ENCODE results near the gene CPLANE2. TPM values are rescaled to one million over a fixed set of nuclear protein-coding genes. Genes with fewer than 3 reads are reported as not detected.

The CPLANE2 gene
- total RNA-seq, 1 experiment from 2014 or later = 4.5 TPM

GRCh38 chr1:16205891-16206546 is 31.0 kb downstream of the CPLANE2 start:
- H3K27ac ChIP-seq = no peak overlapping the region
- peaks cover 3% of the 10 kb centered on the region; the same call in 1 of the 2 replicates for H3K79me2 ChIP-seq (ENCODE audit: low read depth)
- intact Hi-C loops (cut with micrococcal nuclease; ENCODE audit: unreplicated experiment) = loop anchor here (2.0 kb wide), 2 partner anchors 17 to 31 kb away; partner anchors contain the start of gene CPLANE2
- H2AFZ ChIP-seq = 0 out of 2 replicates have a peak overlapping the region, but pooled peaks have one; percentile 67
- ChIA-PET CTCF (no interaction called here), POLR2A (ENCODE audit: unreplicated experiment) (interaction anchor here (0.6 kb wide), 2 partner anchors 10 to 585 kb away, joined by 3 to 11 read pairs; no protein-coding TSS in a partner anchor)
- peak overlapping the region; percentile 83 for H3K4me2 ChIP-seq
- no peak for DNase-seq
- no TSS peak for BruUV-seq (replicated peaks)
- no peaks in the 10 kb centered on the region for H3K27me3 ChIP-seq (ENCODE audit: insufficient read depth, low read depth)
- peaks cover 16% of the 10 kb centered on the region for H3K4me1 ChIP-seq (replicated peaks; ENCODE audit: insufficient read depth)
- H3F3A ChIP-seq (ENCODE audit: insufficient read depth, low read depth) = peaks cover 5% of the 10 kb centered on the region; the same call in 1 of the 2 replicates
- no peaks in the 10 kb centered on the region for H4K20me1 ChIP-seq (ENCODE audit: insufficient read depth)
- H3K9me3 ChIP-seq (ENCODE audit: insufficient read depth, low read depth) = no peaks in the 10 kb centered on the region
- no peaks in the 10 kb centered on the region for H3K36me3 ChIP-seq (ENCODE audit: low read depth)
- no peaks in the 10 kb centered on the region for H3K9me2 ChIP-seq (ENCODE audit: insufficient read depth)
- peak overlapping the region; percentile 64 for H3K4me3 ChIP-seq
- TF ChIP-seq EZH2 (IDR thresholded peaks at IDR 0.05; ENCODE audit: low read depth) (no peak), CTCF (conservative IDR thresholded peaks at IDR 0.05) (no peak)

GRCh38 chr1:16205334-16205671 is 31.7 kb downstream of the CPLANE2 start:
- no peak overlapping the region for H3K4me3 ChIP-seq
- no peak overlapping the region for H3K27ac ChIP-seq
- H3K27me3 ChIP-seq (ENCODE audit: insufficient read depth, low read depth) = no peaks in the 10 kb centered on the region
- POLR2A ChIA-PET (ENCODE audit: unreplicated experiment) = no interaction called here
- CTCF ChIA-PET = no interaction called here
- peaks cover 16% of the 10 kb centered on the region for H3K4me1 ChIP-seq (replicated peaks; ENCODE audit: insufficient read depth)
- no peaks in the 10 kb centered on the region for H3K9me2 ChIP-seq (ENCODE audit: insufficient read depth)
- TF ChIP-seq CTCF (conservative IDR thresholded peaks at IDR 0.05) = no peak
- BruUV-seq (replicated peaks) = no TSS peak
- no peak for DNase-seq
- no peaks in the 10 kb centered on the region for H3K9me3 ChIP-seq (ENCODE audit: insufficient read depth, low read depth)
- peaks cover 3% of the 10 kb centered on the region; the same call in 1 of the 2 replicates for H3K79me2 ChIP-seq (ENCODE audit: low read depth)
- peaks cover 5% of the 10 kb centered on the region; the same call in 1 of the 2 replicates for H3F3A ChIP-seq (ENCODE audit: insufficient read depth, low read depth)
- no peak overlapping the region for H2AFZ ChIP-seq
- H4K20me1 ChIP-seq (ENCODE audit: insufficient read depth) = no peaks in the 10 kb centered on the region
- intact Hi-C loops (cut with micrococcal nuclease; ENCODE audit: unreplicated experiment) = no loop called here
- no peak overlapping the region; the same call in 1 of the 2 replicates for H3K4me2 ChIP-seq
- H3K36me3 ChIP-seq (ENCODE audit: low read depth) = no peaks in the 10 kb centered on the region

GRCh38 chr1:16204634-16205333 is 32.2 kb downstream of the CPLANE2 start:
- Histone ChIP-seq H3K27ac (no peak overlapping the region), H3F3A (ENCODE audit: insufficient read depth, low read depth) (peaks cover 5% of the 10 kb centered on the region; the same call in 1 of the 2 replicates), H2AFZ (no peak overlapping the region), H3K9me2 (ENCODE audit: insufficient read depth) (no peaks in the 10 kb centered on the region), H3K4me2 (no peak overlapping the region), H3K27me3 (ENCODE audit: insufficient read depth, low read depth) (no peaks in the 10 kb centered on the region), H4K20me1 (ENCODE audit: insufficient read depth) (no peaks in the 10 kb centered on the region), H3K4me1 (replicated peaks; ENCODE audit: insufficient read depth) (peaks cover 16% of the 10 kb centered on the region), H3K79me2 (ENCODE audit: low read depth) (peaks cover 3% of the 10 kb centered on the region; the same call in 1 of the 2 replicates), H3K36me3 (ENCODE audit: low read depth) (no peaks in the 10 kb centered on the region), H3K9me3 (ENCODE audit: insufficient read depth, low read depth) (no peaks in the 10 kb centered on the region), H3K4me3 (no peak overlapping the region)
- no peak for DNase-seq
- POLR2A ChIA-PET (ENCODE audit: unreplicated experiment) = no interaction called here
- intact Hi-C loops (cut with micrococcal nuclease; ENCODE audit: unreplicated experiment) = no loop called here
- BruUV-seq (replicated peaks) = no TSS peak
- CTCF ChIA-PET = no interaction called here
- TF ChIP-seq EZH2 (IDR thresholded peaks at IDR 0.05; ENCODE audit: low read depth) = no peak
- TF ChIP-seq CTCF (conservative IDR thresholded peaks at IDR 0.05) = peak; percentile 34; the same call in 1 of the 2 replicates
